IPS-20b (cell line): Measurements from ENCODE around the gene TTC39C.

Experiments
- H3K27ac ChIP-seq: one replicate; pipeline ENCODE4 v1.5.1; 2013; ENCODE audit warnings: low read length
- H3K27me3 ChIP-seq: 2 replicates; pipeline ENCODE4 v1.6.1; 2013; ENCODE audit warnings: mild to moderate bottlenecking, low read length, inconsistent platforms; ENCODE audit not compliant: insufficient read depth
- H3K36me3 ChIP-seq: 2 replicates; pipeline ENCODE4 v1.6.1; 2013; ENCODE audit warnings: low read depth, mild to moderate bottlenecking, inconsistent platforms, low read length, moderate library complexity; ENCODE audit not compliant: insufficient read depth
- H3K4me1 ChIP-seq: 2 replicates; pipeline ENCODE4 v1.6.1; 2013; ENCODE audit warnings: mild to moderate bottlenecking, control low read depth, inconsistent platforms, low read length, moderate library complexity; ENCODE audit not compliant: insufficient read depth
- H3K4me3 ChIP-seq: 2 replicates; pipeline ENCODE4 v1.5.1; 2013; ENCODE audit warnings: mild to moderate bottlenecking, low read length, inconsistent platforms
- H3K9ac ChIP-seq: 2 replicates; pipeline ENCODE4 v1.6.1; 2013; ENCODE audit warnings: low read depth, mild to moderate bottlenecking, inconsistent platforms, low read length, moderate library complexity
- H3K9me3 ChIP-seq: 2 replicates; pipeline ENCODE4 v1.6.1; 2013; ENCODE audit warnings: mild to moderate bottlenecking, low read depth, low read length, inconsistent platforms; ENCODE audit not compliant: insufficient read depth

Gene TTC39C

DNA sequence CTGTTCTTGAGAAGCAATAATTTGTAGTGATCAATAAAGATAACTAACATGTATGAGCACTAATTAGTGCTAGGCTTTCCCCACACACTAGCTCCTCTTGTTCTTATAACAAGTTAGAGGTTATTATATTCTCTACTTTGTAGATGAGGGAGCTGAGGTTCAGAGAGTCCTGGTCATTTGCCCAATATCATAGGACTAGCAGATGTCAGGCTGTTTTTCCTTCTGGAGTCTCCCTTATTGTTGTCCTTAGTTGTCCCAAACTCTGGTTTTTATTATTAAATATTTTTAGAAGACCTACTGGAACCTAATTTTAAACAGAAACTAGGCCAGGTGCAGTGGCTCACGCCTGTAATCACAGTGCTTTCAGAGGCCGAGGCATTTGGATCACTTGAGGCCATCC, 16.5 kb upstream of the TTC39C start:
- no peak overlapping the region for H3K9ac ChIP-seq
- H3K27ac ChIP-seq: no peak overlapping the region

DNA sequence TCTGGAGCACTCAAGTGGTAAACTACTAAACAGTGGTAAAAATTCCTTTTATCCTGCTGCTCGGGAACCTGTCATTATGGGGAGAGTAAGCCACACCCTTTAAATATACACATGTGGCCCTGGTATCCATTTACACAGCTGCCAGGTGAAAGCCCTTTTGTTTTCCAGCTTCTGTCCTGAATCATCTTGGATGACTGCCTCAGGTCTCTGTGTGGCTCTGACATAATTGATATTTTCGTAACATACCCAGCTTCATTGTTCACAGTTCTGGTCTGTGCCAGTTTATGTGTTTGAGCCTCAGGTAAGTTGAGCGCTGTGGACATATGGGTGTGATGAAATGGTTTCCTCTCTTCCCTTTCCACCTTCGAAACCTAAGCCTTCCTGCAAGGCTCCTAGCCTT, 15.7 kb upstream of the TTC39C start:
- no peak overlapping the region for H3K9ac ChIP-seq
- no peak overlapping the region for H3K4me3 ChIP-seq
- no peak overlapping the region for H3K27ac ChIP-seq
- H3K9me3 ChIP-seq: no peaks in the 10 kb centered on the region
- H3K4me1 ChIP-seq: no peaks in the 10 kb centered on the region
- no peaks in the 10 kb centered on the region for H3K27me3 ChIP-seq
- no peaks in the 10 kb centered on the region for H3K36me3 ChIP-seq

More for the DNA sequence above, 16.5 kb upstream of the TTC39C start:
- Histone ChIP-seq H3K36me3 (no peaks in the 10 kb centered on the region), H3K27me3 (no peaks in the 10 kb centered on the region), H3K4me3 (no peak overlapping the region), H3K9me3 (no peaks in the 10 kb centered on the region), H3K4me1 (no peaks in the 10 kb centered on the region)

DNA sequence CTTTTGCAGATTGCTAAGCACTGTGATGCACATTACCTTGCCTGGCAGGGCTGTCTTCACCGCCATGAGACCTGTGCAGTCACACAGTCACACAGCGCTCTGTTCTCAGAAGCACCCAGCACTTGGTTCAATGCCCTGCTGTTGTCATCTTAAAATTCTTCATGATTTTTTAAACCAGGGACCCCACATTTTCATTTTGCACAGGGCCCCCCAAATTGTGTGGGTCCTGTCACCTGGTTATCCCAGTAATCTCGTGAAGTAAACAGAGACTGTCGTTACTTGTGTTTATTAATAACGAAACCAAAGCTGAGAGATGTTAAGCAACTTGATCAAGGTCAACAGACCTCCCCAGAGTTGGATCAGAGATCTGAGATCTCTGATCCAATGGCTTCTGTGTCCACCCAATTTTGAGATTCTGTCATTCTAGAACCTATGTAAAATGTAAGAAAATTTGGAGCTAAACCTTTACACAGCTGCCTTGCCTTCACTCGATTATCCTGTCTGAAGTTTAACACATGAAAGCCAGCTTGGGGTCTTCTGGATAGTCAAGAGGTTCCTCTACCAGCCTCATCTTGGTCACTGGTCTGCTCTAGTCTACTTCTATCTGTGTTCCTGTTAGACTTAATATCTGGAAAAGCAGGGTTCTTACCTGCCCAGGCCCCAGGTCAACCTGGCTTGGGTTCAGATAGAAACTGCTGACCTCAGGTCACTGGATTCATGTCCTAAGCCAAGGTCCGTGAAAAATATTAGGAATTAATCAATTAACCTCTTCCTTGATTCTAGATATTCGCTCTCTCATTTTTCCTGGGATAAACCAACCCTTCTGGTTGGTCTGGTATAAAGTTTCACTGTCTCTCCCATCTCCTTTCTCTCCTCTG, 13.7 kb upstream of the TTC39C start:
- H3K4me1 ChIP-seq: no peaks in the 10 kb centered on the region

DNA sequence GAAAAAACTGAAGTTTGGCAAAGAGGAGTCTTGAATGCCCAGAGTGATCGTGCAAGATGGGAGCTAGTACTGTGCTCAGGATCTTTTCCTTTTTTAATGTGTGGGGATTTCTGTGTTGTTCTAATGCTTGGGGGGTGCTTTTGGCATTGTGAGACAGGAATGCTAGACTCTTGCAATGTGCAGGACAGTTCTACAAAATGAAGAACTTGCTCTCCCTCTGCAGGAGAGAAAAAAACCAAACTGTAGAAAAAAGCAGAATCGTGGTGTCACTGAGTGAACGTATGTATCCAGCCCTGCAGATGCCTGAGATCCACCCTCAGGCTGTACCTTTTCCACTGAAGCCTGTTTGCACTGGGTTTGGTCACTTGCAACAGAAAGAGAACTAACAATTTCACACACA, 12.1 kb upstream of the TTC39C start:
- Histone ChIP-seq H3K9me3 (no peaks in the 10 kb centered on the region), H3K27me3 (no peaks in the 10 kb centered on the region; the same call in 1 of the 2 replicates), H3K27ac (no peak overlapping the region), H3K36me3 (no peaks in the 10 kb centered on the region), H3K9ac (no peak overlapping the region), H3K4me1 (no peaks in the 10 kb centered on the region), H3K4me3 (no peak overlapping the region)

More for the DNA sequence above, 13.7 kb upstream of the TTC39C start:
- Histone ChIP-seq H3K4me3 (no peak overlapping the region), H3K9me3 (no peaks in the 10 kb centered on the region), H3K9ac (no peak overlapping the region), H3K27me3 (no peaks in the 10 kb centered on the region; the same call in 1 of the 2 replicates), H3K27ac (no peak overlapping the region), H3K36me3 (no peaks in the 10 kb centered on the region)

DNA sequence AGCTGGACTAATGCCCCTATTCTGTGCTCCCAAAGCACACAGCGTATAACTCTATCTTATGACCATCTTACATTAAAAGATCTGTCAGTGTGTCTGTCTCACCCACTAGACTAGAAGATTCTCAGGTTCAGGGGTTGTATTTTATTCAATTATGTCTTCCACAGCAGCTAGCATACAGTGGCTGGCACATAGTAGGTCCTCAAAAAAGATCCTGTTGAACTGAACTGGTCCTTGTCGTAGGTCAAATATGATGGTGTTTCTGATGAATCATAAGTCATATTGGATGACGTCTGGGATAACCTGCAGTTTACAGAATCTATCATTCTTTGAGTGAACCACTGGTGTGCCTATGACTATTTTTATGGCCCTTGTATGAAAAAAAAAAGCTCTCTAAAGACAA, 11.3 kb upstream of the TTC39C start:
- H3K27ac ChIP-seq: no peak overlapping the region
- no peak overlapping the region for H3K4me3 ChIP-seq
- no peaks in the 10 kb centered on the region for H3K9me3 ChIP-seq
- H3K36me3 ChIP-seq: no peaks in the 10 kb centered on the region
- H3K9ac ChIP-seq: no peak overlapping the region
- no peaks in the 10 kb centered on the region for H3K4me1 ChIP-seq
- no peaks in the 10 kb centered on the region; the same call in 1 of the 2 replicates for H3K27me3 ChIP-seq

DNA sequence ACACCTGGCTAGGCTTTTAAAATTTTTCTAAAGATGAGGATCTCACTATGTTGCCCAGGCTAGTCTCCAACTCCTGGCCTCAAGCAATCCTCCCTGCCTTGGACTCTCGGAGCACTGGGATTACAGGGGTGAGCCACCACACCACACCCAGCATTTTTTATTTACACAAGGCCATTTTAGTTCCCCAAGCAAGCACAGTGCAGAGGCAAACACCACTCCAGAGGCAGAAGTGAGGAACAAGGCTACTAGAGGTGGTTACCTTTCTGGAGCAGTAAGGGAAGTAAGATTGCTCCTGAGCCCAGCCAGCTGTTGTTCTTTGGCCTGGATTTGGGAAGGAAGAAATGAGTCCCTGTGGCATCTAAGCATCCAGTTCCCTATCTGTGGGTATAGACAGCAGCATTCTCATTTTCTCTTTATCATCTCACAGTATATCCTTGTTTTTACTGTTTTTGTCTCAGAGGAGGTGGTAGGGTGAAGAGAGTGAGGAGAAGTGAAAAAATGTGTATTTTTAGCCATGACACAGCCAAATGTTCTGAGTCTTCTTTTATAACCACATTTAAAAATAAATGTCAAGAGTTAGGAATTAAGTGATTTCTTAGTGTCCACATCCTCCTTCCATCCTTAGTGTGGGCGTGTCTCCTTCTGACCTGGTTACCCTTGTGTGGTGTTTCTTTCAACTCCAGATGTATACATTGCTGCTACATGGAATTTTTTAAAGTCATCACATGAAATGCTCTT, 10.5 kb upstream of the TTC39C start:
- Histone ChIP-seq H3K9me3 (no peaks in the 10 kb centered on the region), H3K4me3 (no peak overlapping the region), H3K4me1 (no peaks in the 10 kb centered on the region), H3K9ac (no peak overlapping the region), H3K27ac (no peak overlapping the region), H3K27me3 (no peaks in the 10 kb centered on the region; the same call in 1 of the 2 replicates), H3K36me3 (no peaks in the 10 kb centered on the region)

DNA sequence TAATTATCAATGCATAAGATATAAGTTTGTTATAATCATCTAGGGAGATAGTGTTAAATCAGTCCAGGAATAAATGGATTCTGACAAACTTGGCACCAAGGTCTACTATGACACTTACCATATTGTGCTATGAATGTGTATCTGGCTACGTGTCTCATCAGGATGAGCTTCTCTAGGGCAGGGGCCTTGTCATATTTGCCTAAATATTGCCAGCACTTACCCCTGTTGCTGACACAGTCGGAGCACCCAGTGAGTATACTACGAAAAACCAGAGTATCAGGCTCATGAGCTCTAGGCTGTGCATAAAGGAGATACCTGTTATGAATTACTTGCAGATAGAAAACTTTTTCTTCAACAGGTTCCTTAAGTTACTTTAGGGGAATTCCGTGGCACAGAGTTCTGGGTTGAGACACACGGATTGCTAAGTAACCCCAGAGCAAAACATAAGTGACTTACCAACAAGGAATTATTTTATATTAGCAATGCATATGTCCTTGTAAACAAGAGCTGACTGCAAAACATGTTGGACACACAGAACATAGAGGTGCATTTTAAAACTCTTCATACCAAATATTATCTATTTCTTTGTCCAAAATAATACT, 7.7 kb upstream of the TTC39C start:
- no peaks in the 10 kb centered on the region for H3K4me1 ChIP-seq
- H3K36me3 ChIP-seq: no peaks in the 10 kb centered on the region
- no peak overlapping the region for H3K9ac ChIP-seq
- no peak overlapping the region for H3K27ac ChIP-seq
- peaks cover 7% of the 10 kb centered on the region; the same call in 1 of the 2 replicates for H3K27me3 ChIP-seq
- H3K9me3 ChIP-seq: no peaks in the 10 kb centered on the region
- H3K4me3 ChIP-seq: no peak overlapping the region

DNA sequence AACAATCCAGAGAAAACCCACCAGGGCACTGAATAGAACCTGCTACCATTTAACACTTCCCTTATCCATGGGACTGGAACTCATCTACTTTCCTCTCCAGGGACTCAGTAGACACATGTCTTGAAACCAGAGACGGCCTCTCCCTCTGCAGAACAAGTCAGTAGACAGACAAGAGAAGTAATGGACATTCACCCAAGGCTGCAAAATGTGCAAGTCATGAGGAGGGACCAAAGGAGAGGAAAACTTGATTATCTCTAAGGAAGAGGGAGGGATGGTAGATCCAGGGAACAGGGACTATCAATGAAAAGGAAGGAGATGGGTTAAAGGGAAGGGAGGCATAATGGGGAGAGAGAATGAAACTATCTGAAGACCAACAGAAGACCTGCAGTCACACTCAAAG, 5.3 kb upstream of the TTC39C start:
- Histone ChIP-seq H3K4me1 (no peaks in the 10 kb centered on the region), H3K27ac (no peak overlapping the region), H3K27me3 (peaks cover 28% of the 10 kb centered on the region), H3K36me3 (no peaks in the 10 kb centered on the region), H3K9ac (no peak overlapping the region), H3K4me3 (no peak overlapping the region), H3K9me3 (no peaks in the 10 kb centered on the region)

DNA sequence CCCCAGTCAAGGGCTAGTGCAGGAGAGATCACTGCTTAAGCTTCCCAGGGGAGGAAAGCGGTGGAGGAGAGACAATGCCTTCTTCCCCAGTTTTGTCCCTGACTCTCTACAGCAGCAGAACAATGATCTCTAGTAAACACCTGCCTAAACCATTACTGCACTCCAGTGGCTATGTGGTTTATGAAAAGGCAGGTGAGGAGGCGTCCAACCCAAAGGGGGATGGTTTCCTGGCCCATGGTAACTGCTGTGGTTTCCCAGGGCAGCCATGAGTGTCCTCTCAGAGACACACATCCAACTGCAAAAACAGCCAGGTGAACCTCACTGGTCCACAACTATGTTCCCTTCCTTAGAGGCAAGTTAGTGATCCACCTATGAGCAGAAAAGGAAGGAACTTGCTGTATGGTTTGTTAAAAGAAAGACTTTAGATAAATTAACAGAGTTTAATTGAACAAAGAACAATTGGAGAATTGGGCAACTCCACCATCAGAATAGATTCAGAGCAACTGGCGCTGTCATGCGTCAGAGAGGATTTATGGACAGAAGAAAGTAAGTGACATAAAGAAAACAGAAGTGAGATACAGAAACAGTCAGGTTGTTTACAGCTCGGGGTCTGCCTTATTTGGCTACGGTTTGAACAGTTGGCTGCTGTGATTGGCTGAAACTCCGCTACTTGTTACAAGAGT, 4.8 kb upstream of the TTC39C start:
- peaks cover 28% of the 10 kb centered on the region for H3K27me3 ChIP-seq
- no peak overlapping the region for H3K27ac ChIP-seq
- no peak overlapping the region for H3K9ac ChIP-seq
- no peaks in the 10 kb centered on the region for H3K36me3 ChIP-seq
- H3K4me1 ChIP-seq: no peaks in the 10 kb centered on the region
- H3K9me3 ChIP-seq: no peaks in the 10 kb centered on the region
- H3K4me3 ChIP-seq: no peak overlapping the region

DNA sequence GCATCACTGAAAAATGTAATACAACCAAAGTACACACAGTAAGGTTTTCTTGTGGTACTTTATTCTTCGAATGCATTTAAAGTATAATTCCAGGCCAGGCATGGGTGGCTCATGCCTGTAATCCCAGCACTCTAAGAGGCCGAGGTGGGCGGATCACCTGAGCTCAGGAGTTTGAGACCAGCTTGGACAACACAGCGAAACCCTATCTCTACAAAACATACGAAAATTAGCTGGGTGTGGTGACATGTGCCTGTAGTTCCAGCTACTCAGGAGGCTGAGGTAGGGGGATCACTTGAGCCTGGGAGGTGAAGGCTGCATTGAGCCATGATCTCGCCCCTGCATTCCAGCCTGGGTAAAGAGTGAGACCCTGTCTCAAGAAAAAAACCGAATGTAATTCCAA, 3.9 kb upstream of the TTC39C start:
- H3K27ac ChIP-seq: no peak overlapping the region
- H3K4me1 ChIP-seq: no peaks in the 10 kb centered on the region; the same call in 1 of the 2 replicates
- H3K9ac ChIP-seq: no peak overlapping the region
- H3K36me3 ChIP-seq: no peaks in the 10 kb centered on the region
- H3K27me3 ChIP-seq: peaks cover 36% of the 10 kb centered on the region
- no peak overlapping the region for H3K4me3 ChIP-seq
- no peaks in the 10 kb centered on the region for H3K9me3 ChIP-seq

DNA sequence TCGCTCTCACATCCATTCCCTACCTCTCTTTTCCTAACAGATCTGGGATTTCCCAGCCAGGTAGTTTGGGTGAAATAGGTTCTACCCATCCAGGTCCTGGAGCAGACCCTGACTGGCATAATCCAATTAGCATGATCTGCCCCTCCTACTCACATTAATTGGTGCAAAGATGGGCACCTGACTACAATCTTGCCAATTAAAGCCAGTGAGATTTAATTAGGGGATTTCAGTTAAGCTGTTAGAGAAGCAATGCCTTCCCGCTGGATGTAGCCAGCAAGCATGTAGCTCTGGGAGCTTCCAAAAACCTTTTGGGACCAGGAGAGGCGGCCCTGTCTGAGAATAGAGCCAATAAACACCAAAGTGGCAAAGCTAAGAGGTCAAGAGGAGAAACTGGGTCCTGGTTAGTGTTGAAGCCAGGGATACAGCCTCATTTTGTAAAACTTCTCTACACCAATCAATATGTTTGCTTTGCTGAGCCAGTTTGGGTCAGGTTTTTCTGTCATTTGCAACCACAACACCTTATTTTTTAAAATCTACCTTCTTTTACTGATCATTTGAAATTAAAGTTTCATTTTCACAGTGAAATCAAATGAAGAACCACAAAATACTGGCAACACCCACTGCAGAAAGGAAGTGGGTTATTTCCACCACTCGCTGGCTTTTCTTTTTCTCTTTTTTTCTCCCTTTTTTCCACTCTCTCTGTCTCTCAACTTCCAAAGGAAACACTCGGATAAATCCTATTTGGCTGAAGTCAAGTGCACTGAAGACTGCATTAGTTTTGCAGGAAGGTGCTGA, 3.2 kb upstream of the TTC39C start:
- Histone ChIP-seq H3K9me3 (no peaks in the 10 kb centered on the region), H3K36me3 (no peaks in the 10 kb centered on the region), H3K4me3 (no peak overlapping the region), H3K9ac (no peak overlapping the region), H3K27me3 (peaks cover 43% of the 10 kb centered on the region), H3K4me1 (peaks cover 6% of the 10 kb centered on the region; the same call in 1 of the 2 replicates), H3K27ac (no peak overlapping the region)
